ENCODE data around the gene NECTIN2.
A peak's percentile ranks its signal among the peaks of the same experiment; 100 is the strongest.

Gene NECTIN2

GRCh38 chr19:44807162-44807561 lies 38.9 kb upstream of the NECTIN2 start:
- TF ChIP-seq EZH2 (IDR thresholded peaks at IDR 0.05; ENCODE audit: borderline replicate concordance, low read length): no peak
- TF ChIP-seq CTCF (IDR thresholded peaks at IDR 0.05; ENCODE audit: low read length): no peak
- Histone ChIP-seq H2AFZ (ENCODE audit: low read length) (no peak overlapping the region), H3K9me3 (ENCODE audit: low read length) (no peaks in the 10 kb centered on the region), H3K27ac (ENCODE audit: low read depth, low read length, poor library complexity, severe bottlenecking) (no peak overlapping the region), H4K20me1 (ENCODE audit: insufficient read depth, low read length) (no peaks in the 10 kb centered on the region), H3K36me3 (ENCODE audit: insufficient read depth, low read length) (no peaks in the 10 kb centered on the region), H3K4me2 (ENCODE audit: low read length) (no peak overlapping the region), H3K79me2 (ENCODE audit: insufficient read depth, low read length) (no peaks in the 10 kb centered on the region), H3F3A (ENCODE audit: insufficient read depth, low read length) (no peaks in the 10 kb centered on the region), H3K4me1 (ENCODE audit: insufficient read depth, low read length, severe bottlenecking) (peaks cover 3% of the 10 kb centered on the region), H3K9me2 (ENCODE audit: low read depth, low read length) (no peaks in the 10 kb centered on the region), H3K4me3 (ENCODE audit: low read depth, low read length, poor library complexity, severe bottlenecking) (no peak overlapping the region), H3K9ac (ENCODE audit: low read length) (no peak overlapping the region), H3K27me3 (ENCODE audit: insufficient read depth, low read length) (peaks cover 6% of the 10 kb centered on the region; the same call in 1 of the 2 replicates)

- H3K27ac ChIP-seq (ENCODE audit: low read depth, low read length, poor library complexity, severe bottlenecking): no peak overlapping the region
- H3K4me1 ChIP-seq (ENCODE audit: insufficient read depth, low read length, severe bottlenecking): peaks cover 3% of the 10 kb centered on the region
- TF ChIP-seq EZH2 (IDR thresholded peaks at IDR 0.05; ENCODE audit: borderline replicate concordance, low read length): no peak
- TF ChIP-seq CTCF (IDR thresholded peaks at IDR 0.05; ENCODE audit: low read length): peak; percentile 40
- no peak overlapping the region for H3K4me2 ChIP-seq (ENCODE audit: low read length)
- H3K36me3 ChIP-seq (ENCODE audit: insufficient read depth, low read length): no peaks in the 10 kb centered on the region
- no peaks in the 10 kb centered on the region for H3K9me2 ChIP-seq (ENCODE audit: low read depth, low read length)
- H3F3A ChIP-seq (ENCODE audit: insufficient read depth, low read length): no peaks in the 10 kb centered on the region
- H3K9ac ChIP-seq (ENCODE audit: low read length): no peak overlapping the region
- no peak overlapping the region for H3K4me3 ChIP-seq (ENCODE audit: low read depth, low read length, poor library complexity, severe bottlenecking)
- no peaks in the 10 kb centered on the region for H3K9me3 ChIP-seq (ENCODE audit: low read length)
- H4K20me1 ChIP-seq (ENCODE audit: insufficient read depth, low read length): no peaks in the 10 kb centered on the region
- no peaks in the 10 kb centered on the region for H3K79me2 ChIP-seq (ENCODE audit: insufficient read depth, low read length)
- H2AFZ ChIP-seq (ENCODE audit: low read length): no peak overlapping the region
- H3K27me3 ChIP-seq (ENCODE audit: insufficient read depth, low read length): 0 out of 2 replicates have a peak, but pooled peaks cover 6% of the 10 kb centered on the region
Measured at GRCh38 chr19:44807652-44808462, 38.2 kb upstream of the NECTIN2 start.

- Histone ChIP-seq H3K9me3 (ENCODE audit: low read length) (no peaks in the 10 kb centered on the region), H3K79me2 (ENCODE audit: insufficient read depth, low read length) (no peaks in the 10 kb centered on the region), H3K9me2 (ENCODE audit: low read depth, low read length) (no peaks in the 10 kb centered on the region), H3K4me2 (ENCODE audit: low read length) (peak within 1 kb of the TSS; percentile 17; the same call in 1 of the 2 replicates), H3K27ac (ENCODE audit: low read depth, low read length, poor library complexity, severe bottlenecking) (no peak within 1 kb of the TSS), H3K4me1 (ENCODE audit: insufficient read depth, low read length, severe bottlenecking) (peaks cover 3% of the 10 kb centered on the region), H3K4me3 (ENCODE audit: low read depth, low read length, poor library complexity, severe bottlenecking) (no peak within 1 kb of the TSS), H4K20me1 (ENCODE audit: insufficient read depth, low read length) (no peaks in the 10 kb centered on the region), H3F3A (ENCODE audit: insufficient read depth, low read length) (no peaks in the 10 kb centered on the region), H2AFZ (ENCODE audit: low read length) (no peak within 1 kb of the TSS), H3K27me3 (ENCODE audit: insufficient read depth, low read length) (0 out of 2 replicates have a peak, but pooled peaks cover 6% of the 10 kb centered on the region), H3K36me3 (ENCODE audit: insufficient read depth, low read length) (no peaks in the 10 kb centered on the region), H3K9ac (ENCODE audit: low read length) (no peak within 1 kb of the TSS)
- no peak for TF ChIP-seq CTCF (IDR thresholded peaks at IDR 0.05; ENCODE audit: low read length)
- TF ChIP-seq EZH2 (IDR thresholded peaks at IDR 0.05; ENCODE audit: borderline replicate concordance, low read length): no peak
Measured at GRCh38 chr19:44808463-44809371, 37.4 kb upstream of the NECTIN2 start, which contains the start of gene BCAM. TSS of gene BCAM (plus strand) at chr19:44809103. CDS start at chr19:44809125, 22 bp downstream.
